ENCODE data around the gene GGTLC1. TPM values are rescaled to one million over a fixed set of nuclear protein-coding genes. Genes with fewer than 3 reads are reported as not detected.

The GGTLC1 gene
- polyA plus RNA-seq, 2 of the 4 experiments (the other 2 are of a cell fraction), result not detected

- FAIRE-seq, result no peak
- 36% methylated on average over 3 of the region's 3 CpGs for WGBS (ENCODE audit: missing lambda C conversion rate)
- CTCF ChIA-PET, result interaction anchor here (1.7 kb wide), 1 partner anchor 11 kb away, joined by 5 read pairs; no protein-coding TSS in a partner anchor
Observed at GRCh38 chr20:24007758-24008157, 19.2 kb upstream of the GGTLC1 start.

GRCh38 chr20:24007073-24007595 is 18.6 kb upstream of the GGTLC1 start:
- H3K9me3 ChIP-seq, result no peaks in the 10 kb centered on the region
- H3K4me1 ChIP-seq, result no peaks in the 10 kb centered on the region
- ChIA-PET CTCF (interaction anchor here (1.7 kb wide), 1 partner anchor 11 kb away, joined by 5 read pairs; no protein-coding TSS in a partner anchor), POLR2A (no interaction called here)
- H3K4me3 ChIP-seq, result no peak overlapping the region
- no peak for TF ChIP-seq ATOH8 (CRISPR knock-in tag; IDR thresholded peaks at IDR 0.05; ENCODE audit: low read depth)
- TF ChIP-seq CBX2 (IDR thresholded peaks at IDR 0.05; ENCODE audit: borderline replicate concordance, low read depth), result no peak
- TF ChIP-seq JUN (IDR thresholded peaks at IDR 0.05), result no peak
- TF ChIP-seq EHMT2 (IDR thresholded peaks at IDR 0.05; ENCODE audit: low read depth), result no peak
- TF ChIP-seq KDM1A (IDR thresholded peaks at IDR 0.05; ENCODE audit: low read depth), result no peak
- no peak for TF ChIP-seq PBX3 (IDR thresholded peaks at IDR 0.05)
- TF ChIP-seq HDAC2 (IDR thresholded peaks at IDR 0.05), result no peak
- TF ChIP-seq BCL3 (IDR thresholded peaks at IDR 0.05), result no peak
- no peak for TF ChIP-seq FOSB (CRISPR knock-in tag; IDR thresholded peaks at IDR 0.05)
- no peak for TF ChIP-seq RARB (CRISPR knock-in tag; IDR thresholded peaks at IDR 0.05)
- TF ChIP-seq HMGXB4 (CRISPR knock-in tag; IDR thresholded peaks at IDR 0.05; ENCODE audit: borderline replicate concordance), result no peak
- TF ChIP-seq POLR2A (IDR thresholded peaks at IDR 0.05; ENCODE audit: low read length), result no peak
- ATAC-seq (no peak), DNase-seq (ENCODE audit: low read depth in 1 of 2, low spot score in 1 of 2) (no peak), FAIRE-seq (no peak)
- 32% methylated on average over 8 of the region's 8 CpGs for WGBS (ENCODE audit: missing lambda C conversion rate)
- no peak overlapping the region for H3K27ac ChIP-seq
- H3K4me2 ChIP-seq, result no peak overlapping the region

More at GRCh38 chr20:24007758-24008157, 19.2 kb upstream of the GGTLC1 start:
- Histone ChIP-seq H3K4me3 (no peak overlapping the region), H3K4me1 (no peaks in the 10 kb centered on the region), H3K27ac (no peak overlapping the region), H3K4me2 (no peak overlapping the region), H3K9me3 (no peaks in the 10 kb centered on the region)
- ATAC-seq (no peak), DNase-seq (ENCODE audit: low read depth in 1 of 2, low spot score in 1 of 2) (no peak)
- TF ChIP-seq TP53 (CRISPR knock-in tag; IDR thresholded peaks at IDR 0.05), result no peak
- no peak for TF ChIP-seq EP300 (IDR thresholded peaks at IDR 0.05)
- TF ChIP-seq FOXS1 (CRISPR knock-in tag; IDR thresholded peaks at IDR 0.05), result no peak
- no peak for TF ChIP-seq CHD2 (IDR thresholded peaks at IDR 0.05; ENCODE audit: low read length, partially characterized antibody)
- no peak for TF ChIP-seq HOXB13 (CRISPR knock-in tag; IDR thresholded peaks at IDR 0.05; ENCODE audit: low read depth)
- no peak for TF ChIP-seq POLR2A (IDR thresholded peaks at IDR 0.05; ENCODE audit: low read length)
- no peak for TF ChIP-seq FOSL2 (IDR thresholded peaks at IDR 0.05)
- no peak for TF ChIP-seq FOSL2 (CRISPR knock-in tag; IDR thresholded peaks at IDR 0.05)
- no peak for TF ChIP-seq ELK1 (IDR thresholded peaks at IDR 0.05; ENCODE audit: low read depth, low read length)
- no peak for TF ChIP-seq CHD4 (IDR thresholded peaks at IDR 0.05; ENCODE audit: borderline replicate concordance)
- no peak for TF ChIP-seq JUN (IDR thresholded peaks at IDR 0.05)
- no peak for TF ChIP-seq JUNB (IDR thresholded peaks at IDR 0.05)
- TF ChIP-seq ATOH8 (CRISPR knock-in tag; IDR thresholded peaks at IDR 0.05; ENCODE audit: low read depth), result no peak
- TF ChIP-seq RAD21 (conservative IDR thresholded peaks at IDR 0.05 in 1 of 2, IDR thresholded peaks at IDR 0.05 in 1 of 2), result no peak
- no peak for TF ChIP-seq ZSCAN20 (CRISPR knock-in tag; IDR thresholded peaks at IDR 0.05)
- no peak for TF ChIP-seq CEBPB (IDR thresholded peaks at IDR 0.05)
- TF ChIP-seq KDM5A (IDR thresholded peaks at IDR 0.05), result no peak
- POLR2A ChIA-PET, result no interaction called here

Measured in A549 (cell line).